Endothelial cell of umbilical vein (primary cell): ENCODE data around the gene NT5DC1. TPM values are rescaled to one million over a fixed set of nuclear protein-coding genes. Genes with fewer than 3 reads are reported as not detected.

Source experiments
- BruUV-seq: library from RNA; stranded (reverse); fragments of 400-500 nt; replicated peaks from 2 replicates; lab custom pipeline; 2021; lab: Mats Ljungman, UMichigan
- CTCF ChIA-PET: fragments of 300-600, 350-600 bp; sonication (Branson Sonifier 250); formaldehyde crosslinking; loops from one replicate; lab custom pipeline; 2021; ENCODE audit warnings: antibody characterized with exemption, inconsistent platforms; lab: Charles Lee
- POLR2A ChIA-PET: fragments of 300-600, 350-600 bp; sonication (Branson Sonifier 250); formaldehyde crosslinking; loops from one replicate; lab custom pipeline; 2021; ENCODE audit warnings: antibody characterized with exemption, inconsistent platforms; lab: Charles Lee
- DNase-seq: peaks from one replicate; pipeline ENCODE4 v3.0.0-alpha.2; 2011; ENCODE audit warnings: low read depth, low spot score
- FAIRE-seq: peaks from 2 replicates; lab custom pipeline; 2011; peaks lifted over from hg19 to GRCh38; lab: Jason Lieb, UNC
- H2AFZ ChIP-seq: 2 replicates; pipeline ENCODE4 v1.6.0; 2012; ENCODE audit warnings: low read depth, low read length, control low read depth, inconsistent platforms
- H3K27ac ChIP-seq: 2 replicates; pipeline ENCODE4 v1.5.1; 2011; ENCODE audit warnings: low read depth, mild to moderate bottlenecking, control low read depth, low read length, moderate library complexity; ENCODE audit not compliant: insufficient read depth
- H3K27me3 ChIP-seq, 2 experiments: 2 replicates each; pipeline versions ENCODE4 v1.6.0 to v1.6.1; 2011; ENCODE audit warnings: low read length in 2 of 2, mixed read lengths in 1 of 2; ENCODE audit not compliant: control insufficient read depth in 2 of 2, insufficient read depth in 2 of 2
- H3K36me3 ChIP-seq, 2 experiments: 2 replicates in 1 of 2; 3 replicates in 1 of 2; pipeline ENCODE4 v1.5.1; 2011; ENCODE audit warnings: low read length in 2 of 2, mild to moderate bottlenecking in 1 of 2, moderate library complexity in 1 of 2; ENCODE audit not compliant: control insufficient read depth in 2 of 2, insufficient read depth in 2 of 2; ENCODE audit errors: extremely low read depth in 1 of 2
- H3K4me1 ChIP-seq: 3 replicates; pipeline ENCODE4 v1.5.1; 2011; ENCODE audit warnings: mild to moderate bottlenecking, low read length; ENCODE audit not compliant: control insufficient read depth, insufficient read depth; ENCODE audit errors: extremely low read depth
- H3K4me2 ChIP-seq: 2 replicates; pipeline ENCODE4 v1.6.1; 2011; ENCODE audit warnings: low read length, control low read depth, mixed read lengths; ENCODE audit not compliant: insufficient read depth
- H3K4me3 ChIP-seq, 3 experiments: fragments of 200-600 bp in 1 of 3; sonication (generic), shearing (Covaris generic) in 1 of 3; replicated peaks in 1 of 3; 2 replicates each; pipeline ENCODE4 v1.5.1; 2011 to 2016; ENCODE audit warnings: control low read depth in 3 of 3, low read length in 3 of 3, mild to moderate bottlenecking in 2 of 3, inconsistent platforms in 1 of 3, low read depth in 1 of 3, moderate library complexity in 1 of 3; ENCODE audit not compliant: insufficient read depth in 1 of 3
- H3K79me2 ChIP-seq: 2 replicates; pipeline ENCODE4 v1.6.0; 2012; ENCODE audit warnings: low read length, inconsistent platforms; ENCODE audit not compliant: control insufficient read depth, insufficient read depth
- H3K9ac ChIP-seq: replicated peaks from 2 replicates; pipeline ENCODE3; 2011; ENCODE audit warnings: low read length, control low read depth; ENCODE audit not compliant: insufficient read depth; ENCODE audit errors: extremely low read depth
- H3K9me1 ChIP-seq: replicated peaks from 3 replicates; pipeline ENCODE4 v1.6.0; 2011; ENCODE audit warnings: mild to moderate bottlenecking, low read length; ENCODE audit not compliant: control insufficient read depth, insufficient read depth; ENCODE audit errors: extremely low read depth
- H3K9me3 ChIP-seq: replicated peaks from 2 replicates; pipeline ENCODE4 v1.5.1; 2012; ENCODE audit warnings: low read length, inconsistent platforms; ENCODE audit not compliant: control insufficient read depth, insufficient read depth
- H4K20me1 ChIP-seq: replicated peaks from 2 replicates; pipeline ENCODE3; 2011; ENCODE audit warnings: mild to moderate bottlenecking, low read length; ENCODE audit not compliant: control insufficient read depth, insufficient read depth; ENCODE audit errors: extremely low read depth
- FOS ChIP-seq: IDR thresholded peaks from 2 replicates; pipeline ENCODE4 v1.6.1; 2011; ENCODE audit warnings: mild to moderate bottlenecking, low read length, moderate library complexity, borderline replicate concordance; ENCODE audit not compliant: insufficient read depth
- MAX ChIP-seq: IDR thresholded peaks from 2 replicates; pipeline ENCODE4 v1.6.1; 2011; ENCODE audit not compliant: insufficient read depth, insufficient read length
- POLR2AphosphoS5 ChIP-seq: IDR thresholded peaks from 2 replicates; pipeline ENCODE4 v1.6.1; 2012; ENCODE audit warnings: low read depth, mild to moderate bottlenecking, control low read depth, low read length, moderate library complexity; ENCODE audit not compliant: insufficient read depth
- dilution Hi-C: fragments of 300-500 bp; cut with MboI; formaldehyde crosslinking; loops from one replicate; pipeline ENCODE4 v1.15.0; 2019; ENCODE audit warnings: low sequenced_read_pairs; ENCODE audit not compliant: extremely low pct_ligation_motif_present
- intact Hi-C: fragments of 100-400 bp; cut with micrococcal nuclease; formaldehyde crosslinking; loops from one replicate; pipeline ENCODE4 v1.10.0; 2022
- polyA plus RNA-seq, 4 experiments: library from polyadenylated mRNA; depleted of rRNA in 3 of 4; stranded (reverse) in 3 of 4; unstranded in 1 of 4; fragments of >200 nt; gene quantifications; 2 replicates each; pipeline versions ENCODE4 v1.2.1 to v1.2.3, GENCODE V29; 2011 to 2012; ENCODE audit warnings: missing spikeins in 1 of 4
- total RNA-seq: library from RNA; stranded (reverse); gene quantifications from 2 replicates; pipeline ENCODE4 v1.2.3, GENCODE V29; 2021

Gene NT5DC1
- total and polyA plus RNA-seq, 2 donors (not counting 3 experiments of a cell fraction or from before 2014, with no cell fraction given) = 11.3 to 24.3 TPM

- Histone ChIP-seq H4K20me1 (no peaks in the 10 kb centered on the region), H2AFZ (no peak overlapping the region), H3K9me1 (no peaks in the 10 kb centered on the region), H3K36me3 (no peaks in the 10 kb centered on the region), H3K27me3 (peaks cover 0 to 1% of the 10 kb centered on the region in 2 experiments), H3K4me1 (no peaks in the 10 kb centered on the region), H3K4me3 (no peak overlapping the region), H3K4me2 (no peak overlapping the region), H3K9me3 (no peaks in the 10 kb centered on the region), H3K79me2 (no peaks in the 10 kb centered on the region), H3K27ac (no peak overlapping the region), H3K9ac (no peak overlapping the region)
- dilution Hi-C loops = no loop called here
- TF ChIP-seq FOS = no peak
- no peak for TF ChIP-seq POLR2AphosphoS5
- DNase-seq (no peak), FAIRE-seq (no peak)
- CTCF ChIA-PET = interaction anchor here (1.1 to 1.3 kb wide), 2 partner anchors 18 to 68 kb away, joined by 4 to 11 read pairs; no protein-coding TSS in a partner anchor
- POLR2A ChIA-PET = no interaction called here
- no TSS peak for BruUV-seq
- intact Hi-C loops = no loop called here
Measured at GRCh38 chr6:116078945-116079344, 21.7 kb upstream of the NT5DC1 start.

- CTCF ChIA-PET = interaction anchor here (1.3 kb wide), 1 partner anchor 14 kb away, joined by 4 read pairs; no protein-coding TSS in a partner anchor
- no TSS peak for BruUV-seq
Measured at GRCh38 chr6:116083052-116083451, 17.6 kb upstream of the NT5DC1 start.

More at GRCh38 chr6:116083052-116083451, 17.6 kb upstream of the NT5DC1 start:
- Histone ChIP-seq H3K4me1 (no peaks in the 10 kb centered on the region), H3K27me3 (peaks cover 0 to 4% of the 10 kb centered on the region in 2 experiments), H4K20me1 (no peaks in the 10 kb centered on the region), H3K36me3 (no peaks in the 10 kb centered on the region), H3K79me2 (no peaks in the 10 kb centered on the region), H3K9ac (no peak overlapping the region), H3K27ac (no peak overlapping the region), H2AFZ (no peak overlapping the region), H3K4me3 (no peak overlapping the region), H3K9me1 (no peaks in the 10 kb centered on the region), H3K4me2 (no peak overlapping the region), H3K9me3 (no peaks in the 10 kb centered on the region)
- FAIRE-seq = no peak
- no peak for DNase-seq
- dilution Hi-C loops = no loop called here
- intact Hi-C loops = no loop called here
- POLR2A ChIA-PET = no interaction called here
- TF ChIP-seq MAX = no peak
